ENCODE results near the gene CNTF. TPM values are rescaled to one million over a fixed set of nuclear protein-coding genes. Genes with fewer than 3 reads are reported as not detected.

Gene CNTF
- polyA plus RNA-seq, 1 of the 3 experiments (the other 2 are of a cell fraction), result 0.87 TPM

DNA sequence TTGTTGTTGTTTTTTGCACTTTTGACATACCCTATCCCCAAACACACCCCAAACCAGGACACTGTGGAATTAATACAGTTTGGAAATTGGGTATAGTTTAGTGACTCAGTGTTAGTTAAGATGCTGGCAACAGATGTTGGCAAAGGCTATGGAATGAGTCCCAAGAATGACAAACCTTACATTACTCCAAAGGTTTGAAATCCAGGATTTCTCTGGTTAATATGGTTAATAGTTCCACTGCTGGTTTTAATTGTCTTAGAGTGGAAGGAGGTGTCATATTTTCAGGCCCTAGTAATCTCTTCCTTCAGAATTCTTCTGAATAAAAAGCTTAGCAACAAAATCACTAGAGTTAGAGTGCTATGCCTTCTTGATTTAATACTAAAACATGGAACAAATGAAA is 47.6 kb upstream of the CNTF start (continued):
- TF ChIP-seq, protein P1, sequence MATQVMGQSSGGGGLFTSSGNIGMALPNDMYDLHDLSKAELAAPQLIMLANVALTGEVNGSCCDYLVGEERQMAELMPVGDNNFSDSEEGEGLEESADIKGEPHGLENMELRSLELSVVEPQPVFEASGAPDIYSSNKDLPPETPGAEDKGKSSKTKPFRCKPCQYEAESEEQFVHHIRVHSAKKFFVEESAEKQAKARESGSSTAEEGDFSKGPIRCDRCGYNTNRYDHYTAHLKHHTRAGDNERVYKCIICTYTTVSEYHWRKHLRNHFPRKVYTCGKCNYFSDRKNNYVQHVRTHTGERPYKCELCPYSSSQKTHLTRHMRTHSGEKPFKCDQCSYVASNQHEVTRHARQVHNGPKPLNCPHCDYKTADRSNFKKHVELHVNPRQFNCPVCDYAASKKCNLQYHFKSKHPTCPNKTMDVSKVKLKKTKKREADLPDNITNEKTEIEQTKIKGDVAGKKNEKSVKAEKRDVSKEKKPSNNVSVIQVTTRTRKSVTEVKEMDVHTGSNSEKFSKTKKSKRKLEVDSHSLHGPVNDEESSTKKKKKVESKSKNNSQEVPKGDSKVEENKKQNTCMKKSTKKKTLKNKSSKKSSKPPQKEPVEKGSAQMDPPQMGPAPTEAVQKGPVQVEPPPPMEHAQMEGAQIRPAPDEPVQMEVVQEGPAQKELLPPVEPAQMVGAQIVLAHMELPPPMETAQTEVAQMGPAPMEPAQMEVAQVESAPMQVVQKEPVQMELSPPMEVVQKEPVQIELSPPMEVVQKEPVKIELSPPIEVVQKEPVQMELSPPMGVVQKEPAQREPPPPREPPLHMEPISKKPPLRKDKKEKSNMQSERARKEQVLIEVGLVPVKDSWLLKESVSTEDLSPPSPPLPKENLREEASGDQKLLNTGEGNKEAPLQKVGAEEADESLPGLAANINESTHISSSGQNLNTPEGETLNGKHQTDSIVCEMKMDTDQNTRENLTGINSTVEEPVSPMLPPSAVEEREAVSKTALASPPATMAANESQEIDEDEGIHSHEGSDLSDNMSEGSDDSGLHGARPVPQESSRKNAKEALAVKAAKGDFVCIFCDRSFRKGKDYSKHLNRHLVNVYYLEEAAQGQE (IDR thresholded peaks at IDR 0.05; ENCODE audit: low read depth, low read length), result no peak
- TF ChIP-seq, protein P2, sequence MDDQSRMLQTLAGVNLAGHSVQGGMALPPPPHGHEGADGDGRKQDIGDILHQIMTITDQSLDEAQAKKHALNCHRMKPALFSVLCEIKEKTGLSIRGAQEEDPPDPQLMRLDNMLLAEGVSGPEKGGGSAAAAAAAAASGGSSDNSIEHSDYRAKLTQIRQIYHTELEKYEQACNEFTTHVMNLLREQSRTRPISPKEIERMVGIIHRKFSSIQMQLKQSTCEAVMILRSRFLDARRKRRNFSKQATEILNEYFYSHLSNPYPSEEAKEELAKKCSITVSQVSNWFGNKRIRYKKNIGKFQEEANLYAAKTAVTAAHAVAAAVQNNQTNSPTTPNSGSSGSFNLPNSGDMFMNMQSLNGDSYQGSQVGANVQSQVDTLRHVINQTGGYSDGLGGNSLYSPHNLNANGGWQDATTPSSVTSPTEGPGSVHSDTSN (IDR thresholded peaks at IDR 0.05), result no peak

DNA sequence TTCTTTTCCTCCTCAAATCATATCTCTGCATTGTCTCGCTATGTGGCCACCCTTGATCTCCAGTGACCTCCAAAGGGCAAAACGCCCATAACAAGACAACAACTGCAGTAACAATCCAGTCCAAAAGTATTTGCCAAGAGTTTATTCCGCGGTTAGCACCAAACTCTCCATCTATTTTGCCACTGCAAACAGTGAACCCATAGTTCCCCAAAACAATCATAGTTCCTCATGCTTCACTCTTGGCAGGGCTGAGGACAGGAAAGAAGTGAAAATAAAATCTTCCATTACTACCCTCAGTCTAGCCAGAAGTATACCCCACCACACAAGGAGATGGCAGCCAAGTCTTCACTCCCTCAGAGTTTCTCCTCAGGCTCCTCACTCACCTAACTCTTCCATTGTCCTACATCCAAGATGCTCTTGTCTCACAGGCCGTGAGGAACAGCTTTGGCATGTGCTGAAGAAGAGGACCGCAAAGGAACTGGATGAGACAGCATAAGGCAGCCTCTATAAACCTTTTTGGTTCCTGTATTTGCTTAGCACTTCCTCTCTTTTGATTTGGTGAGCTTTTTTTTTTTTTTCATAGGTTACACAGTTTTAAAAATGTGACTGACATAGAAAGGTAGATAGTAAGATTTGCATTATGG is 47.0 kb upstream of the CNTF start, which contains the start of gene LPXN:
LPXN (minus strand) TSS at position 480 of the 644 bp plus-strand sequence; CDS start at position 396, 84 bp downstream.
- no peaks in the 10 kb centered on the region for H3K9me2 ChIP-seq
- H3K36me3 ChIP-seq (replicated peaks in 1 of 2; ENCODE audit: control insufficient read depth in 1 of 2, insufficient read depth in 2 of 2, low read length in 1 of 2), result no peaks in the 10 kb centered on the region
- WGBS (ENCODE audit: low lambda C conversion rate), result 79% methylated on average over 6 of the region's 6 CpGs
- TF ChIP-seq FOSL2 (IDR thresholded peaks at IDR 0.05; ENCODE audit: borderline replicate concordance, low read depth), result no peak
- TF ChIP-seq RAD21 (IDR thresholded peaks at IDR 0.05; ENCODE audit: low read length), result no peak
- TF ChIP-seq GABPA (IDR thresholded peaks at IDR 0.05; ENCODE audit: low read depth), result no peak
- TF ChIP-seq, protein P3, sequence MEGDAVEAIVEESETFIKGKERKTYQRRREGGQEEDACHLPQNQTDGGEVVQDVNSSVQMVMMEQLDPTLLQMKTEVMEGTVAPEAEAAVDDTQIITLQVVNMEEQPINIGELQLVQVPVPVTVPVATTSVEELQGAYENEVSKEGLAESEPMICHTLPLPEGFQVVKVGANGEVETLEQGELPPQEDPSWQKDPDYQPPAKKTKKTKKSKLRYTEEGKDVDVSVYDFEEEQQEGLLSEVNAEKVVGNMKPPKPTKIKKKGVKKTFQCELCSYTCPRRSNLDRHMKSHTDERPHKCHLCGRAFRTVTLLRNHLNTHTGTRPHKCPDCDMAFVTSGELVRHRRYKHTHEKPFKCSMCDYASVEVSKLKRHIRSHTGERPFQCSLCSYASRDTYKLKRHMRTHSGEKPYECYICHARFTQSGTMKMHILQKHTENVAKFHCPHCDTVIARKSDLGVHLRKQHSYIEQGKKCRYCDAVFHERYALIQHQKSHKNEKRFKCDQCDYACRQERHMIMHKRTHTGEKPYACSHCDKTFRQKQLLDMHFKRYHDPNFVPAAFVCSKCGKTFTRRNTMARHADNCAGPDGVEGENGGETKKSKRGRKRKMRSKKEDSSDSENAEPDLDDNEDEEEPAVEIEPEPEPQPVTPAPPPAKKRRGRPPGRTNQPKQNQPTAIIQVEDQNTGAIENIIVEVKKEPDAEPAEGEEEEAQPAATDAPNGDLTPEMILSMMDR (IDR thresholded peaks at IDR 0.05), result no peak
- no peak for TF ChIP-seq RXRA (IDR thresholded peaks at IDR 0.05; ENCODE audit: borderline replicate concordance, low read depth)
- TF ChIP-seq, protein P4, sequence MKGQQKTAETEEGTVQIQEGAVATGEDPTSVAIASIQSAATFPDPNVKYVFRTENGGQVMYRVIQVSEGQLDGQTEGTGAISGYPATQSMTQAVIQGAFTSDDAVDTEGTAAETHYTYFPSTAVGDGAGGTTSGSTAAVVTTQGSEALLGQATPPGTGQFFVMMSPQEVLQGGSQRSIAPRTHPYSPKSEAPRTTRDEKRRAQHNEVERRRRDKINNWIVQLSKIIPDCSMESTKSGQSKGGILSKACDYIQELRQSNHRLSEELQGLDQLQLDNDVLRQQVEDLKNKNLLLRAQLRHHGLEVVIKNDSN (IDR thresholded peaks at IDR 0.05; ENCODE audit: borderline replicate concordance, low read depth), result no peak
- TF ChIP-seq POLR2AphosphoS5 (IDR thresholded peaks at IDR 0.05; ENCODE audit: low read depth, low read length), result no peak
- TF ChIP-seq MEF2A (IDR thresholded peaks at IDR 0.05; ENCODE audit: borderline replicate concordance, low read depth), result no peak
- no peak for TF ChIP-seq JUND (IDR thresholded peaks at IDR 0.05)
- TF ChIP-seq TAF1 (IDR thresholded peaks at IDR 0.05; ENCODE audit: borderline replicate concordance, low read depth, low read length), result no peak
- no peak for TF ChIP-seq MXI1 (IDR thresholded peaks at IDR 0.05; ENCODE audit: low read depth, low read length)
- no peak for TF ChIP-seq YY1 (IDR thresholded peaks at IDR 0.05; ENCODE audit: low read depth)
- TF ChIP-seq FOXJ3 (CRISPR knock-in tag; IDR thresholded peaks at IDR 0.05), result no peak
- no peak for TF ChIP-seq NRF1 (IDR thresholded peaks at IDR 0.05; ENCODE audit: low read depth, low read length)
- TF ChIP-seq SMC3 (IDR thresholded peaks at IDR 0.05; ENCODE audit: low read depth, low read length), result no peak
- no peak for TF ChIP-seq SIN3A (IDR thresholded peaks at IDR 0.05; ENCODE audit: borderline replicate concordance, low read depth, low read length)
- TF ChIP-seq NFIC (IDR thresholded peaks at IDR 0.05; ENCODE audit: borderline replicate concordance), result no peak
- TF ChIP-seq RFX5 (IDR thresholded peaks at IDR 0.05; ENCODE audit: low read length), result no peak
- peak within 1 kb of the TSS; percentile 100 for H3K27ac ChIP-seq (ENCODE audit: low read depth in 2 of 2, low read length in 1 of 2)
- H3K27me3 ChIP-seq (ENCODE audit: insufficient read depth), result no peaks in the 10 kb centered on the region
- peaks cover 5% of the 10 kb centered on the region; the same call in 1 of the 2 replicates for H4K20me1 ChIP-seq (ENCODE audit: insufficient read depth)
- peaks cover 52% of the 10 kb centered on the region for H3F3A ChIP-seq (replicated peaks; ENCODE audit: insufficient read depth)
- ChIA-PET CTCF (interaction anchor here (0.8 to 4.1 kb wide), 3 partner anchors 8 to 53 kb away, joined by 3 to 26 read pairs (median 5); no protein-coding TSS in a partner anchor), POLR2A (no interaction called here)
- no peak within 1 kb of the TSS for H2AFZ ChIP-seq (ENCODE audit: low read depth)
- no peak for DNase-seq
- H3K4me2 ChIP-seq, result peak within 1 kb of the TSS; percentile 94
- H3K9ac ChIP-seq, result peak within 1 kb of the TSS; percentile 100
- no peaks in the 10 kb centered on the region for H3K9me3 ChIP-seq
- H3K4me1 ChIP-seq (ENCODE audit: control insufficient read depth in 1 of 2, insufficient read depth in 2 of 2, low read depth in 1 of 2, low read length in 1 of 2), result peaks cover 10 to 37% of the 10 kb centered on the region in 2 experiments
- peaks cover 32% of the 10 kb centered on the region for H3K79me2 ChIP-seq (ENCODE audit: insufficient read depth)
- H3K4me3 ChIP-seq (ENCODE audit: low read depth in 2 of 2, low read length in 1 of 2), result peak within 1 kb of the TSS; percentile 90 to 97; a peak in 2 of 4 replicates

Measured in SK-N-SH (cell line).